HG02973 (cell line): ENCODE measurements around the gene KCNQ1.

ENCODE experiments used
- ATAC-seq: cut with Tn5 transposase; IDR thresholded peaks from one replicate; pipeline ENCODE4 v1.9.1; 2021; ENCODE audit warnings: moderate library complexity; ENCODE audit not compliant: unreplicated experiment

KCNQ1 gene

DNA sequence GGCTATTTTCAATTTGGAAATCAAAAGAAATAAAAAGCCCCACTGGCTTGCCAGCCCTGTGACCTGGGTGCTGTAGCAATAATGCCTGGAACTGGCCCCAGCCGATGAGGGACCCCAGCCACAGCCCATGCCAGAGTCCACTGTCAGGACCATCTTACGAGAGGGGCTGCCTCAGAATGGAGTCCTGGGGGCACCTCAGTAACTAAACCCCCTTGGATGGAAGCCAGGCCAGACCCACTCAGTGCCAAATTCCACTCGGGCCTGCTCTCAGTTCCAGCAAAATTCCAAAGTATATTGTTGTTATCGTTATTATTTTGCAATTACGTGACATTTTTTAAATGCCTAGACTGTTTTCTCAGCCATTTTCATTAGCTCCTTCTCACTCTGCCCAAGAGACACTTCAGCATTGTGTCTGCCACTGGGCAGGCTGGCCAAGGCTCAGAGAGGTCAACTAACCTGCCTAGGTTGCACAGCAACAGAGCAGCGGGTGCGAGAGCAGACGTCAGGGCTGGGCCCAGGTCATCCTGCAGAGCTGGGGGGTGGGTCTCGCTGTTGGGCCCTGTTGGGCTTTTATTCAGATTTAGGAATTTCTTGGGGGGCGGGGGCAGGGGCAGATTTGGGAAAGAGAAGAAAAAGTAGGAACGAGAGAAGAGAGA lies 421.2 kb downstream of the KCNQ1 start:
- no peak for ATAC-seq

- ATAC-seq = no peak
Observed at GRCh38 chr11:2867142-2867541, 422.3 kb downstream of the KCNQ1 start.

DNA sequence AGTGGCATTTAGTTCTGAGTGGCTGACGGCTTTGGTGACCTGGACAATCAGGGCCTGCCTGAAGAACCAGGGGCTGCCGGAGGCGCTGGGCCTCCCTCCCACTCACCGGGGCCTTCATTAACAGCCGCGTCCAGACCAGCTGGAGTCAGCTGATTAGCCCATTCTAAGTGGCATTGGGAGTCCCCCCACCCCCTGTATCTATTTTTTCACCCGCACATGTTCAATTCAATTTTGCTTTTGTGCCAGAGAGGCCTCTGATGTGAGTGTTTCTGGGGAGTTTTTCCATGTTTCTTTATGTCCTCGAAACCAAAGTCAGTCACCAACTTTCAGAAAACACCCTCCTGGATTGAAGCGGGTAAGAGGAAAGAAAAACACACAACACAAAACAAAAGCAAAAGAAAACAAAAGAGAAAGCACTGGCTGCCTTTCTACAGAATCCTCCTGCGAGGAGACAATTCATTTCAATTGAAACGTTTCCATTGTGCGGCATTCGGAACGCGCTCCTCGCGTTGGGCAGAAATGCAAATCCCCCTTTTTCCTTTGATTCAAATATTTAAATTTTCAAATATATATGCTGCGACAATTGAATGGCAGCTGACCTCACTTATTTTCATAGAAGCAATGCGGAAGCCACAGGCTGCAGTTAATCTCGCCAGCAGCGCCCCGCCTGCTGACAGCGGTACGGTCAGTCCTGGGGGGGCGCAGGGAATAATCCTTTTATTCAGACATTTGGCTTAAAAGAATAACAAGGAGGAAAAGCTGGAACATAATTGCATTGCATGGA lies 423.1 kb downstream of the KCNQ1 start:
- no peak for ATAC-seq

DNA sequence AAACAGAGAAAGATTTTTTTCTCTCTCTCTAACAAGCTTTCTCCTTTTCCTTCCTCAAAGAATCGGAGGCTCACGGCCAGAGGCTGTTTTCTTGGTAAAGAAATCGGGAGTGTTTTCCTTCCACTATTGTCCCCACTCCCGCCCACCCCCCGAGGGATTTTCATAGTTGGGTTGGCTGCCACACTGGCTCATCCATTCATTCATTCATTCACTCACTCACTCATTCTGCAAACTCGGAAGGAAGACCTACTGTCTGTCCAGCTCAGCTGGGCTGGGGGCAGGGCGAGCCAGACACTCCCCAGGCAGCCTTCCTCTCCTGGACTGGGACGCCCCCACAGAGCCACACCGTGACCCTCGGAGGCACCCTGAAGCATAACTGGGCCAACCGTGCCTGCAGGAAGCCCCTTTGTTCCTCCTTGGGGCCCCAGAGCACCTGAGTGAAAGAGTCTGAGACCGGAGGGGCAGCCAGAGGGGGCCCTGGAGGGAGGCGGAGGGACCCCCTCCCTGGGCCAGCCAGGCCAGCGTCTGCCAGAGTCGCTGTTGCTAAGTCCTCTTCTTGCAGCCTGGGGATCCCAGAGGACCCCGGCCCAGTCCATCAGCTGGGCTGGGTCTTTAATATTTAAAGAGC lies 423.8 kb downstream of the KCNQ1 start:
- ATAC-seq = no peak

GRCh38 chr11:2869134-2869526 lies 424.3 kb downstream of the KCNQ1 start:
- no peak for ATAC-seq

DNA sequence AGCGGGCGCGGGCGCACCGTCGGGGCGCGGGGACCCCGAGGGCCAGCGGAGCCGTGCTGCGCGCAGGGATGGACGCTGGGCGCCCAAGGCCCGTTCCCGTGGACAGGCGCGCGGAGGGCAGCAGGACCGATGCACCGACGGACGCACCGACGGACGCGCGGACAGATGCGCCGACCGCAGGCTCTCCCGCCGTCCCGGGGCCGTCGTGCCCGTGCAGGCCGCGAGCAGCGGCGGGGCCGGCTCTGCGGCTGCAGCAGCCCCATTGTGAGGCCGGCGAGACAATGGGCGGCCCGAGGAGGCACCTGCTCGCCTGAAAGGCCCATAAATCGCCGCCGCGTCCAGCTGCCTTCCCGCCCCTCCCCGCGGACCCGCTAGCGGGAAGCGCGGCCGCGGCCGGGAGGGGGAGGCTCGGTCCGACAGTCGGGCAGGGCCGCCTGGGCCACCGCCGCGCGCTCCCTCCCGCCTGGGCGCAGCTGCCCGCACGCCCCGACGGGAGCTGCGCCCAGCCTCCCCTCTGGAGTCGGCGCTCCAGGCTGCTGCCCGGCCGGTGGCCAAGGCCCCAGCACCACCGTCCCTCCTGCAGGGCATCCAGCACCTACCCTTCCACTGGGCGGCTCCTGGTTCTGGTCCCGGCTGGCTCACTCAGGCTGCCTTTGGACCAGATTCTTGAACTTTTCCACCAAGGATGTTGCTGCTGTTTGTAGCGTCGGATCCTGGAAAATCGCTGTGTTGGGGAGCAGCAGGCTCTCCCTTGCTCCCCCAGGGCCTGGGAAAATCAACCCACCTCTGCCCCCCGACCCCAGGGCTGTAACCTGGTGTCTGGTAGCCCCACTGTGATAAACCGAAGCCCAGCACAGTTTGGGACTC lies 425.0 kb downstream of the KCNQ1 start:
- no peak for ATAC-seq

DNA sequence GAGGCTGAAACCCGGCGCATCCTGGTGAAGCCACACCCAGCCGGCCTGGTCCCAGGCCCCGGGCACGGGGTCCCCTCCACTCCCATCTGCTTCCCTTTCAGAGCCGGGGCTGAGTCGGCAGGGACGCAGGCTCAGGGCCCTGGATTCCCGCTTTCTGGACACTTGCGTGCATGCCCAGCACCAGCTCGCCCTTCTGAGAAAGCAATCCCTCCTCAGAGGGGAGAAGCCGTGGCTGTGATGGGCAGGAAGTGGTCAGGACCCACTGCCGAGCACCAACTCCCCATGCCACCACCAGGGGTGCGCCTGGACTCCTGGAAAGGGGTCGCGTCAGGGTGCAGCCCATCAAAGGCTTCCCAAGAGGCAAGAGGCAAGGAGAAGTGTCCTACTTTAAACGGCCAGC lies 425.7 kb downstream of the KCNQ1 start:
- no peak for ATAC-seq

DNA sequence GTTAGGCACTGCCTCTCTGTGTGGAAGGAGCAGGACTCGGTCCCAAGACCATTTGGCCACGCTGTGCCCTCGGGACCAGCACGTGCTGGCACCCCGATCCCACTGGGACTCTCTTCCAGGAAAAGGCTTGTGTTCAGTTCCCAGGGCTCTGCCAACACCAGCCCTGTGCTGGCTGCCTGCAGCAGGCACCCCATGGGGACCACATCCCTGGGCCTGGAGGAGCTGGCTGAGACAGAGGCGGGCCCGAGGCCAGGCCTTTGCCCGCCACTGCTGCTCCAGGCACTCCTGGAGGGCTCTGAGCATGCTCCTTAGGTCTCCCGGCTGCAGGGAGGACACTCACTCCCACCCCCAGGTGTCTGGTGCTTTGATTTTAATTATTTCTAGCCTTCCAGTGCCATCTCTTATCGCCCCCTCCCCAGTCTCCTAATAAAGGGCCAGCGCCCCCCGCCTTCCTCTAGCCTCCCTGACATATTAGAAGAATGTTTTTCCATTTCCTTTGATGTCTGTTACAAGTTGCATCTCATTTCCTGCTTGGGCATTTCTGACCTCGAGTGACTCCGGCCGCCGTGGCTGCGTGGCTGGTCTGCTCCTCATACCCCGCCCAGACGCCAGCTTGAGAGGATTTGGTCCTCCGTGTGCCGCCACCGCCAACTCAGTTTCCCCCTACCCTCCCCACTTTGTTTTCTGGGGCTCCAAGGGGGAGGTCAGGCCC lies 426.3 kb downstream of the KCNQ1 start:
- no peak for ATAC-seq

DNA sequence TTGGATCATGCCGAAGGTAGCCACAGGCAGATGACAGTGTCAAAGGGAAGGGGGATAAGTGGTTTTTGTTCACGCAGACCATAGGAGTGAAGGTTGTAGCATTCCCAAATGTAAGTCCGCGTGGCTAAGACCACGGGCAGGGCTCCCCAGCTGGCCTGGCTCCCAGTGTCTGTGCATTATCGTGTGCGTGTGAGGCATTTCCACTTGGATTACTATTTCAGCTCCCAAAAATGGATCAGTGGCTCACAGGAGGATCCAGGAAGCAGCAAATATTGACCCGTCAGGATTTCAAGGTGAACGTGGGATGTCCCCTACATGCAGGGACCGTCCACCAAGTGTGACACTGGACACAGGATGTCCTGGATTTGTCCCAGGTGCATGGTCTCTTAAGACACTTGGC lies 430.2 kb downstream of the KCNQ1 start:
- no peak for ATAC-seq

GRCh38 chr11:2877474-2877873 lies 432.7 kb downstream of the KCNQ1 start:
- ATAC-seq = no peak

DNA sequence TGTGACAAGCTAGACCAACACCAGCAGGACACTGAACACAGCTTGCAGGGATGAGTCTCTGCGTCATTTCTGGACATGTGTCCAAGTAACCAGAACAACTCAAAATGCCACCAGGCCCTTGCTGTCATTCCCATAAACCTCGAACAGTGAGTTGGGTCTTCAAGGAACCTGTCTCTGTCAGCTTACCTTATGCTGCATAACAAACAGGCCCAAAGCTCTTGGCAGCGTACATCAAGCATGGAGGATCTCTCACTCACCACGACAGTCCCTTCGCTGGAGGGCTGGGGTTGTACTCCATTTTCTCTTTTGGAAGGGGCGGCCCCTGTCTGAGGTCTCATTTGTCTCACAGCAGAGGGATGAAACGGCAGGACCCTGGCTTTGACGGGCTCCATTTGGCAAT lies 434.0 kb downstream of the KCNQ1 start:
- ATAC-seq = no peak

DNA sequence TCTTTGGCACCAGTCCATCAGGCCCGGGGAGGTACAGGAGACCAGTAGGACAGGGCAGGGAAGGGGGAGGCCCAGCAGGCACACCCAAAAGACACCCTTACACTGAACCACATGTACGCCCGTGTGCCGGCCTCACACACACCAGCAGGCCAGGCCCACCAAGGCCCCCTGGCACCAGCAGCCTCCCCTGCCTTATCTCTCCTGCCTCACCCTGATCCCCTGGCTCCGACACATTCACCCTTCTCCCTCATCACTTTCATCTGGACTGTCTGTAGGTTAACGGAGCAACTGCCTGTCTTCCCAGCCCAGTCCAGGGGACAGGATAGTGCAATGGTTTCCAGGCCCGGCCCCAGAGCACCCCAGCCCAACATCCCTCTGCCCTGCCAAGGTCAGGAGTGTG lies 435.8 kb downstream of the KCNQ1 start:
- no peak for ATAC-seq

- no peak for ATAC-seq
Observed at GRCh38 chr11:2881076-2881980, 436.5 kb downstream of the KCNQ1 start.

DNA sequence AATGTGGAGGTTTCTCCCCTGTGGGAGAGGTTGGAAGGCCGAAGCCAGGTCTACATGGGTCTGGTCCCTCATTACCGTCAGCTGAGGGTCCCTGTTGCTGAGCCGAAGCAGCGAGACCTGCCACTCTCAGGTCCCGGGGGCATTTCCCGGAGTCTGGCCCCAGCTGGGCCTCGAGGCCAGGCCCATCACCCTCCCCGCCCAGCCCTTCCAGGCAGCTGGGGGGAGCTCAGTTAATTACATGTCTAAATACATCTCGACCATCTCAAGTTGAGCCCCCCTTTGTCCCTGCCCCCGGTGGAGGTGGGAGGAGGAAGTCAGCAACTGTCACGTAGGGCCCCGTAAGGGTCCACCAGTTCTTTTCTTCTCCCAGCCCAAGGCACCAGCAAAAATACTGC lies 437.2 kb downstream of the KCNQ1 start:
- ATAC-seq = no peak

GRCh38 chr11:2882396-2883110 lies 437.7 kb downstream of the KCNQ1 start:
- no peak for ATAC-seq

DNA sequence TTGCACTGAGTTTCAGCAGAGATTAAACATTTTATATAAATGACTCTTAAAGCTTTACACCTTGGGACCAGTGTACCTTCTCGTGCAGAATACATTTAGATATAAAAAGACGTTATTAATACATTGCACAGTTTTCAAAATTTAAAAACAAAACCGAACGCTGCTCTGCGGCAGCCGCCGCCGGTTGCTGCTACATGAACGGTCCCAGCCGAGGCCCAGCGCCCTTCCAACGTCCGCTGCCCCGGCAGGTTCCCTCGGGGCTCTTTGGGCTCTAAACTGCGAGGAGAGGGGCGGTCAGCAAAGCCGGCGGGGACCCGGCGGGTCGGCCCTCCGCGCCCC lies 438.8 kb downstream of the KCNQ1 start:
- ATAC-seq = no peak

- ATAC-seq = no peak
Observed at GRCh38 chr11:2883979-2884815, 439.4 kb downstream of the KCNQ1 start.

GRCh38 chr11:2885017-2885677 lies 440.3 kb downstream of the KCNQ1 start:
- no peak for ATAC-seq
